ENCODE results near the gene FAM184A. TPM values are rescaled to one million over a fixed set of nuclear protein-coding genes. Genes with fewer than 3 reads are reported as not detected.

Gene FAM184A
- polyA plus RNA-seq, 1 donor (not counting 4 experiments of a cell fraction or from before 2014, with no cell fraction given): 0.20 TPM

DNA sequence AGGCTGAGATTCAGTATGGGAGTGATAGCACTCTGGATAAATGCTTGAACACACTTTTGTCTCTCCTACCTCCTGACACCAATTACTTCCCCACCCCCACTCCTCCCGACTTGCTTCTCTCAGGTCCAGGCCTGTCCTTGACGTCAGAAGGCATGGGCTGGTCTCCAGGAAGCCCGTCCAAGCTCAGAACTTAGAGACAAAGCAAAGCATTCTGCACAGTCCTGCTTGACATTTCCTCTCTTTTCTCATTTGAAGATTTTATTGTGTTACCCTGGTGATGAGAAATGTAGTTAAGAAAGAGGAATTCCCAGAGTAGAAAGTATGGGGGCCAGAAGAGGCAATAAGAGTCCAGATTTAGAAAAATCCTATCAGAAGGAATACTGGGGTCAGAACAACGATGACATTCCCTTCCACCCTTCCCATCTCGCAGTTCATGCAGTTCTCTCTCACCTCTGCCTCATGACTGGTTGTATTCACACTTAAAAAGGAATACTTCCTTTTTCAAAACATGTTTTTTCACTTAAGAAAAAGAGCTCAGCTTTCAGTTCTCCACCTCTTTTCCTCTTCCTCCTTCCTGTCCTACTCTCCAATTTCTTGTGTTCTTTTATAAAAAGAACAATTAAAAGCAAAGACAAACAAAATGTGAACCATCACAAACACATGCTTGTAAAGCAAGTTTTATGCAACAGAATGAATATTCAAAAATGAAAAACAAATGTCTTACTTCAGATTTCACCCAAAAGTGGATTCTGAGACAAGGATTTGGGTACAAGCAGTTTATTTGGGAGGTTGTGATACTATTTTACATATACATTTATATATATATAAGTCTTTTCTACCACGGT is 18.5 kb upstream of the FAM184A start:
- H3K36me3 ChIP-seq (ENCODE audit: control insufficient read depth in 2 of 2, extremely low read depth in 1 of 2, insufficient read depth in 2 of 2, low read length in 2 of 2): no peaks in the 10 kb centered on the region
- FAIRE-seq (peak; percentile 88), DNase-seq (ENCODE audit: low read depth, low spot score) (peak; percentile 26)
- TF ChIP-seq, protein P1, sequence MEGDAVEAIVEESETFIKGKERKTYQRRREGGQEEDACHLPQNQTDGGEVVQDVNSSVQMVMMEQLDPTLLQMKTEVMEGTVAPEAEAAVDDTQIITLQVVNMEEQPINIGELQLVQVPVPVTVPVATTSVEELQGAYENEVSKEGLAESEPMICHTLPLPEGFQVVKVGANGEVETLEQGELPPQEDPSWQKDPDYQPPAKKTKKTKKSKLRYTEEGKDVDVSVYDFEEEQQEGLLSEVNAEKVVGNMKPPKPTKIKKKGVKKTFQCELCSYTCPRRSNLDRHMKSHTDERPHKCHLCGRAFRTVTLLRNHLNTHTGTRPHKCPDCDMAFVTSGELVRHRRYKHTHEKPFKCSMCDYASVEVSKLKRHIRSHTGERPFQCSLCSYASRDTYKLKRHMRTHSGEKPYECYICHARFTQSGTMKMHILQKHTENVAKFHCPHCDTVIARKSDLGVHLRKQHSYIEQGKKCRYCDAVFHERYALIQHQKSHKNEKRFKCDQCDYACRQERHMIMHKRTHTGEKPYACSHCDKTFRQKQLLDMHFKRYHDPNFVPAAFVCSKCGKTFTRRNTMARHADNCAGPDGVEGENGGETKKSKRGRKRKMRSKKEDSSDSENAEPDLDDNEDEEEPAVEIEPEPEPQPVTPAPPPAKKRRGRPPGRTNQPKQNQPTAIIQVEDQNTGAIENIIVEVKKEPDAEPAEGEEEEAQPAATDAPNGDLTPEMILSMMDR (optimal IDR thresholded peaks at IDR 0.05 in 1 of 3, IDR thresholded peaks at IDR 0.05 in 1 of 3, conservative IDR thresholded peaks at IDR 0.05 in 1 of 3; ENCODE audit: extremely low read depth in 1 of 3, insufficient read depth in 2 of 3, low read length in 3 of 3): no peak
- TF ChIP-seq EZH2 (IDR thresholded peaks at IDR 0.05; ENCODE audit: low read length): no peak
- peak overlapping the region; percentile 60 for H3K27ac ChIP-seq (ENCODE audit: control insufficient read depth, insufficient read depth, low read length)
- no peaks in the 10 kb centered on the region for H3K9me1 ChIP-seq (ENCODE audit: control insufficient read depth, extremely low read depth, insufficient read depth, low read length)
- peaks cover 9% of the 10 kb centered on the region for H3K4me1 ChIP-seq (ENCODE audit: control insufficient read depth, extremely low read depth, insufficient read depth, low read length)
- peak overlapping the region; percentile 65 for H3K4me2 ChIP-seq (ENCODE audit: control insufficient read depth, extremely low read depth, insufficient read depth, low read depth, low read length)
- peak overlapping the region; percentile 26 for H3K9ac ChIP-seq (ENCODE audit: control insufficient read depth, extremely low read depth, insufficient read depth, low read length)
- dilution Hi-C loops (cut with MboI; ENCODE audit: extremely low pct_ligation_motif_present, low sequenced_read_pairs): no loop called here
- no peaks in the 10 kb centered on the region for H3K9me3 ChIP-seq (ENCODE audit: control insufficient read depth, low read depth, low read length)
- no peaks in the 10 kb centered on the region for H3K79me2 ChIP-seq (ENCODE audit: control insufficient read depth, insufficient read depth, low read length)
- no peak overlapping the region for H3K4me3 ChIP-seq (ENCODE audit: control insufficient read depth in 2 of 3, extremely low read depth in 1 of 3, insufficient read depth in 2 of 3, low read depth in 1 of 3, low read length in 3 of 3)
- H3K27me3 ChIP-seq (ENCODE audit: control insufficient read depth, extremely low read depth, insufficient read depth, low read length): no peaks in the 10 kb centered on the region
- peak overlapping the region; percentile 51 for H2AFZ ChIP-seq (ENCODE audit: control insufficient read depth, low read length)
- H4K20me1 ChIP-seq (ENCODE audit: control insufficient read depth, extremely low read depth, insufficient read depth, low read length): no peaks in the 10 kb centered on the region

DNA sequence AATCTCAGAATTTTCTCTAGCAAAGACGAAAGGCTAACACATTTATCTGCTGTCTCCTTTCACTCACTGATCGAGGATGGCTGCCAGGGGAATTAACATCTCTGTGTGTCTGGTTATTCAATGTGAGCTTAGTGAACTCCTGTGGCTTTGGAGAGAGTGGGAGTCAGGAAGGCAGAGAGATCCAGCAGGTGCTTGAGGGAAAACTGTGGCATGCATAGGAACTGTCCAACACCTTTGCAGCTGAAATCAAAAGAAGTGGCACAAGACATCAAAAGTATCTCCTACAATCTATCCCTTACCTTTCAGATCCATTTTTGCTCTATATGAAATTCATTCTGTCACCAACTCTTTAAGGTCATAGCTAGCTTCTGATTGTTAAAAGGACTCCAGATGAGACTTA is 11.8 kb upstream of the FAM184A start:
- H3K9me1 ChIP-seq (ENCODE audit: control insufficient read depth, extremely low read depth, insufficient read depth, low read length): no peaks in the 10 kb centered on the region
- H2AFZ ChIP-seq (ENCODE audit: control insufficient read depth, low read length): no peak overlapping the region
- dilution Hi-C loops (cut with MboI; ENCODE audit: extremely low pct_ligation_motif_present, low sequenced_read_pairs): no loop called here
- no peak overlapping the region for H3K27ac ChIP-seq (ENCODE audit: control insufficient read depth, insufficient read depth, low read length)
- DNase-seq (ENCODE audit: low read depth, low spot score) (no peak), FAIRE-seq (no peak)
- no peaks in the 10 kb centered on the region for H3K36me3 ChIP-seq (ENCODE audit: control insufficient read depth in 2 of 2, extremely low read depth in 1 of 2, insufficient read depth in 2 of 2, low read length in 2 of 2)
- H3K9ac ChIP-seq (ENCODE audit: control insufficient read depth, extremely low read depth, insufficient read depth, low read length): no peak overlapping the region
- H3K79me2 ChIP-seq (ENCODE audit: control insufficient read depth, insufficient read depth, low read length): no peaks in the 10 kb centered on the region
- no peaks in the 10 kb centered on the region for H3K4me1 ChIP-seq (ENCODE audit: control insufficient read depth, extremely low read depth, insufficient read depth, low read length)
- H4K20me1 ChIP-seq (ENCODE audit: control insufficient read depth, extremely low read depth, insufficient read depth, low read length): no peaks in the 10 kb centered on the region
- H3K9me3 ChIP-seq (ENCODE audit: control insufficient read depth, low read depth, low read length): no peaks in the 10 kb centered on the region
- H3K4me2 ChIP-seq (ENCODE audit: control insufficient read depth, extremely low read depth, insufficient read depth, low read depth, low read length): no peak overlapping the region
- no peaks in the 10 kb centered on the region for H3K27me3 ChIP-seq (ENCODE audit: control insufficient read depth, extremely low read depth, insufficient read depth, low read length)
- no peak for TF ChIP-seq EZH2 (IDR thresholded peaks at IDR 0.05; ENCODE audit: low read length)
- TF ChIP-seq, protein P1 (optimal IDR thresholded peaks at IDR 0.05 in 1 of 3, IDR thresholded peaks at IDR 0.05 in 1 of 3, conservative IDR thresholded peaks at IDR 0.05 in 1 of 3; ENCODE audit: extremely low read depth in 1 of 3, insufficient read depth in 2 of 3, low read length in 3 of 3): no peak
- no peak overlapping the region for H3K4me3 ChIP-seq (ENCODE audit: control insufficient read depth in 2 of 3, extremely low read depth in 1 of 3, insufficient read depth in 2 of 3, low read depth in 1 of 3, low read length in 3 of 3)

Data from keratinocyte (primary cell).